Thoracic aorta (tissue), 2 donors: ENCODE measurements around the gene LINGO3. TPM values are rescaled to one million over a fixed set of nuclear protein-coding genes. Genes with fewer than 3 reads are reported as not detected.

ENCODE experiments used
- ATAC-seq: fragments of 150-250 bp; one replicate; pipeline ENCODE4 v1.8.0; 2017; ENCODE audit warnings: low read depth; ENCODE audit not compliant: insufficient number of reproducible peaks, low FRiP score
- DNase-seq: peaks from one replicate; pipeline ENCODE4 v3.0.0-alpha.2; 2020; ENCODE audit warnings: low spot score
- H3K27ac ChIP-seq, 2 donors: fragments of 200-600 bp; sonication (generic); 1 replicate in 1 of 2; 2 replicates in 1 of 2; pipeline ENCODE4 v1.5.1; 2016; ENCODE audit warnings: mild to moderate bottlenecking in 2 of 2, moderate library complexity in 2 of 2
- H3K27me3 ChIP-seq: fragments of 200-600 bp; sonication (generic); replicated peaks from 2 replicates; pipeline ENCODE4 v1.6.0; 2016; ENCODE audit warnings: mild to moderate bottlenecking; ENCODE audit not compliant: insufficient read depth
- H3K36me3 ChIP-seq: fragments of 200-600 bp; sonication (generic); one replicate; pipeline ENCODE4 v1.5.1; 2016
- H3K4me1 ChIP-seq, 2 donors: fragments of 200-600 bp; sonication (generic); 1 replicate in 1 of 2; 2 replicates in 1 of 2; pipeline versions ENCODE4 v1.5.1 to v1.6.0; 2016; ENCODE audit warnings: low read depth in 2 of 2, mild to moderate bottlenecking in 1 of 2; ENCODE audit not compliant: control insufficient read depth in 1 of 2
- H3K4me3 ChIP-seq: fragments of 200-600 bp; sonication (generic); 2 replicates; pipeline ENCODE4 v1.5.1; 2016; ENCODE audit warnings: mild to moderate bottlenecking
- H3K9me3 ChIP-seq: fragments of 200-600 bp; sonication (generic); 2 replicates; pipeline ENCODE4 v1.5.1; 2016
- total RNA-seq, 2 donors: library from RNA; depleted of rRNA; stranded (reverse); fragments of >200 nt; gene quantifications; one replicate each; pipeline versions ENCODE4 v1.1.0 to v1.2.3, GENCODE V29; 2016
- TF ChIP-seq, protein P1 (sequence below): fragments of 200-600 bp; sonication (generic); IDR thresholded peaks from one replicate; pipeline ENCODE4 v1.5.1; 2019; ENCODE audit warnings: antibody characterized with exemption

The LINGO3 gene
- total RNA-seq, 2 donors from 2014 or later: 0.27 TPM; not detected in 1

DNA sequence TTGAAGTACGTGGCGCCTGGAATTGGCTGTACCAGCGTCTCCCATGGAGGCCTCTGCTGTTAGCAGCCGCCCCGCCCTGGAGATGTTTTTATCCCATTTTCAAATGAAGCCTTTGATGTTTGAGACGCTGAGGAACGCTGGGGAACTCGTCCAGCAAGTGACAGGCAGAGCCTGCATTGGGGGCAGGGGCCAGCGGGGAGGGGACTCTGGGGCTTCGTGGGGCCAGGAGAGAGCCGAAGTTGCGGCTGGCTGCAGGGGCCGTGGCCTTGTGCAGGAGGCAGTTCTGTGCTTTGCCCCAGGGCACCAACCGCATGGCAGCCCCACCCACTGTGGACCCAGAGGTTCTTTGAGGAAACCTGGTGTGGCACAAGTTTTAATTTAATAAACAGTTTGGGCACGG, 34.0 kb upstream of the LINGO3 start:
- Histone ChIP-seq H3K27ac (no peak overlapping the region), H3K4me3 (no peak overlapping the region), H3K36me3 (peaks cover 7% of the 10 kb centered on the region), H3K4me1 (no peaks in the 10 kb centered on the region), H3K9me3 (no peaks in the 10 kb centered on the region), H3K27me3 (no peaks in the 10 kb centered on the region)
- no peak for ATAC-seq
- TF ChIP-seq, protein P1, sequence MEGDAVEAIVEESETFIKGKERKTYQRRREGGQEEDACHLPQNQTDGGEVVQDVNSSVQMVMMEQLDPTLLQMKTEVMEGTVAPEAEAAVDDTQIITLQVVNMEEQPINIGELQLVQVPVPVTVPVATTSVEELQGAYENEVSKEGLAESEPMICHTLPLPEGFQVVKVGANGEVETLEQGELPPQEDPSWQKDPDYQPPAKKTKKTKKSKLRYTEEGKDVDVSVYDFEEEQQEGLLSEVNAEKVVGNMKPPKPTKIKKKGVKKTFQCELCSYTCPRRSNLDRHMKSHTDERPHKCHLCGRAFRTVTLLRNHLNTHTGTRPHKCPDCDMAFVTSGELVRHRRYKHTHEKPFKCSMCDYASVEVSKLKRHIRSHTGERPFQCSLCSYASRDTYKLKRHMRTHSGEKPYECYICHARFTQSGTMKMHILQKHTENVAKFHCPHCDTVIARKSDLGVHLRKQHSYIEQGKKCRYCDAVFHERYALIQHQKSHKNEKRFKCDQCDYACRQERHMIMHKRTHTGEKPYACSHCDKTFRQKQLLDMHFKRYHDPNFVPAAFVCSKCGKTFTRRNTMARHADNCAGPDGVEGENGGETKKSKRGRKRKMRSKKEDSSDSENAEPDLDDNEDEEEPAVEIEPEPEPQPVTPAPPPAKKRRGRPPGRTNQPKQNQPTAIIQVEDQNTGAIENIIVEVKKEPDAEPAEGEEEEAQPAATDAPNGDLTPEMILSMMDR: no peak
- DNase-seq: no peak

DNA sequence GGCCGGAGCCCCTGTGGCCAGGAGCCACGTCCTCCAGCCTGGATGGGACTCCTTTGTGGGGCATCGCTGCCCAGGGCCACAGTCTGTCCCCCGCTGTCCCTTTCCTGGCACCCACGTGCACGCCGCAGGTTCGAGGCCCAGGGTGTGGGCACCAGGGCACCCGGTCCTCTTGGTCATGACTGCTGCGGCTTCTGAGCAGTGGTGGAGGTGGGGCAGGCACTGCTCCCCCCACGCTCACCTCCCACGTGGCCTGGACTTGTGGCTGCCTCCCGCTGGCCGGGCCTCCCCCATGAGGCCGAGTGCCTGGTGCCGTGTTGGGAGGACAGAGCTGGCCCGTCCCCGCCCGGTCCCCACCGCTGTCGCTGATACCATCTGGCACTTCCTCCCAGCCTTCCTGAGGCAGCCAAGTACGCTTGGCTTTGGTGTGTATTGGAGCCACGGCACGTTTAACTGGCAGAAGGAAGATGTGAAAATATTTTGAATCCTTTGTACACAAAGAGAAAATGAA, 33.3 kb upstream of the LINGO3 start:
- peaks cover 7% of the 10 kb centered on the region for H3K36me3 ChIP-seq
- no peak overlapping the region for H3K27ac ChIP-seq
- ATAC-seq (no peak), DNase-seq (no peak)
- no peaks in the 10 kb centered on the region for H3K4me1 ChIP-seq
- no peak overlapping the region for H3K4me3 ChIP-seq
- H3K9me3 ChIP-seq: no peaks in the 10 kb centered on the region
- TF ChIP-seq, protein P1: no peak
- no peaks in the 10 kb centered on the region for H3K27me3 ChIP-seq

DNA sequence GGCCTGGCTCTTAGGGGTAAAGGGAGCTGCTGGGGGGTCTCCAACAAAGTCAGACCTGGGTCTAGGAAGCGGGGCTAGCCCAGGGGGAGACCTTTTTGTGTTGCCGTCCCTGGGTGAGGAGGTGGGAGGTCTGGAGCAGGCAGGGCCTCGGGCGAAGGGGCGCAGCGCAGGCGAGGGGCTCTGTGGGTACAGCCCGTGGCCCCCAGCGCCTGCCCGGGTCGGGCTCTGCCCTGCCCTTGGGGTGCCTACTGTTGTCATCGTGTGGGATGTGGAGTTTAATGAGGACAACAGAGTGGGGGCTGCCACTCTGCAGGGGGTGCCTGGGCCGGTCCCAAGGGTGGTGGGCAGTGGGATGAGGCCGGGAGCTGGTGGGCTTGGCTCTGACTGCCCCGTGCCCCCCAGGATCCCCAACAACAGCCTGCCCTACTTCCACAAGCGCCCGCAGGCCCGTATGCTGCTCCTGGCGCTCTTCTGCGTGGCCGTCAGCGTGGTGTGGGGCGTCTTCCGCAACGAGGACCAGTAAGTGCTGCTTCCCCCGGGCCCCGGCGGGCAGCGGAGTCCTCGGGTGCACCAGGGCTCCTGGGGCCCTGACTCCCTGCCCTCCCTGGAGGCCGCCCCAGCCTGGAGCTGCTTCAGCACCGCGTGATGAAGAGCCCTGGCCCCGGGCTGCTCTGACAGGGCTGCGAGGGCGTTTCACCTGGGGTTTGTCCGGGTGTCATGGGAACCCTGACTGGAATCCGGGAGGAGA, 32.7 kb upstream of the LINGO3 start:
- Histone ChIP-seq H3K27me3 (no peaks in the 10 kb centered on the region), H3K9me3 (no peaks in the 10 kb centered on the region), H3K4me3 (no peak overlapping the region), H3K36me3 (peaks cover 7% of the 10 kb centered on the region), H3K27ac (no peak overlapping the region), H3K4me1 (no peaks in the 10 kb centered on the region)
- no peak for ATAC-seq
- DNase-seq: no peak
- TF ChIP-seq, protein P1: no peak

DNA sequence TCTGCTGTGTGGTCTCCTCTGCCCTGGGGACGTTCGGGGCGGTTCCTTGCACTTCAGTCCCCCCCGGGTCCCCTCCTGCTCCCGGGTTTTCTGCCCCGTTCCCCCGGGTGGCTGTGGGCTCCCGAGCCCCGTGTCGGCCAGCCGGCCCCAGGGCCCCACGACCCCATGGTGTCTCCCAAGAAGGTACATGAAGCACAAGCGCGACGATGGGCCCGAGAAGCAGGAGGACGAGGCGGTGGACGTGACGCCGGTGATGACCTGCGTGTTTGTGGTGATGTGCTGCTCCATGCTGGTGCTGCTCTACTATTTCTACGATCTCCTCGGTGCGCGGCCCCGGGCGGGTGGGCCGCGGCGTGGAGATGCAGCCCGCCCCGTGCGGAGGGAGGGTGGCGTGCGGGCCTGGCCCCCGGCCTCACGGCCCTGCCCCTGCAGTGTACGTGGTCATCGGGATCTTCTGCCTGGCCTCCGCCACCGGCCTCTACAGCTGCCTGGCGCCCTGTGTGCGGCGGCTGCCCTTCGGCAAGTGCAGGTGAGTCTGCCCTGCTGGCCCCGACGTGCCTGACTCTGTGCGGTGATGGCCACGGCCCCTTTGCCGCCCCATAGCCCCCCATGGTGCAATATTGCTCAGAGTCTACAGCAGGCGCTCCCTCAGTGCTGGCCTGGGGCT, 31.8 kb upstream of the LINGO3 start:
- no peaks in the 10 kb centered on the region for H3K9me3 ChIP-seq
- no peak for DNase-seq
- no peak overlapping the region for H3K27ac ChIP-seq
- no peaks in the 10 kb centered on the region for H3K4me1 ChIP-seq
- no peak for ATAC-seq
- no peak overlapping the region for H3K4me3 ChIP-seq
- TF ChIP-seq, protein P1: no peak
- no peaks in the 10 kb centered on the region for H3K27me3 ChIP-seq
- peaks cover 7% of the 10 kb centered on the region for H3K36me3 ChIP-seq
